Astrocyte (in vitro differentiated cells and primary cell): Measurements from ENCODE around the gene L1CAM. TPM values are rescaled to one million over a fixed set of nuclear protein-coding genes. Genes with fewer than 3 reads are reported as not detected.

Source experiments
- DNase-seq: peaks from one replicate; pipeline ENCODE4 v3.0.0-alpha.2; 2010; ENCODE audit warnings: low read depth
- FAIRE-seq: peaks from 2 replicates; lab custom pipeline; 2011; peaks lifted over from hg19 to GRCh38; lab: Jason Lieb, UNC
- H2AFZ ChIP-seq: 2 replicates; pipeline ENCODE4 v1.6.0; 2012; ENCODE audit warnings: low read depth, low read length, inconsistent platforms
- H3K27ac ChIP-seq: 2 replicates; pipeline ENCODE4 v1.5.1; 2011; ENCODE audit warnings: low read depth, low read length, inconsistent platforms
- H3K27me3 ChIP-seq: 2 replicates; pipeline ENCODE4 v1.6.0; 2011; ENCODE audit warnings: low read length, inconsistent platforms; ENCODE audit not compliant: insufficient read depth
- H3K36me3 ChIP-seq: 2 replicates; pipeline ENCODE4 v1.5.1; 2011; ENCODE audit warnings: low read length, inconsistent platforms; ENCODE audit not compliant: insufficient read depth
- H3K4me1 ChIP-seq: 2 replicates; pipeline ENCODE4 v1.5.1; 2011; ENCODE audit warnings: low read length, inconsistent platforms; ENCODE audit not compliant: insufficient read depth
- H3K4me2 ChIP-seq: 2 replicates; pipeline ENCODE4 v1.6.0; 2012; ENCODE audit warnings: low read length, inconsistent platforms
- H3K4me3 ChIP-seq: 2 replicates; pipeline ENCODE4 v1.5.1; 2011; ENCODE audit warnings: low read depth, mild to moderate bottlenecking, low read length, inconsistent platforms; ENCODE audit not compliant: insufficient read depth
- H3K79me2 ChIP-seq: 2 replicates; pipeline ENCODE4 v1.6.0; 2012; ENCODE audit warnings: mild to moderate bottlenecking, low read length, inconsistent platforms; ENCODE audit not compliant: insufficient read depth
- H3K9ac ChIP-seq: 2 replicates; pipeline ENCODE4 v1.6.0; 2012; ENCODE audit warnings: mild to moderate bottlenecking, low read length, inconsistent platforms
- H3K9me3 ChIP-seq: 2 replicates; pipeline ENCODE4 v1.5.1; 2012; ENCODE audit warnings: low read depth, mild to moderate bottlenecking, low read length, inconsistent platforms; ENCODE audit not compliant: insufficient read depth
- H4K20me1 ChIP-seq: 2 replicates; pipeline ENCODE4 v1.6.0; 2012; ENCODE audit warnings: low read length, inconsistent platforms; ENCODE audit not compliant: insufficient read depth
- H3K27ac Mint-ChIP-seq: one replicate; pipeline ENCODE4 v1.8.0; 2021; ENCODE audit warnings: mild to moderate bottlenecking, mixed read lengths; ENCODE audit not compliant: unreplicated experiment
- H3K27me3 Mint-ChIP-seq: one replicate; pipeline ENCODE4 v1.8.0; 2021; ENCODE audit warnings: low read depth, mixed read lengths; ENCODE audit not compliant: unreplicated experiment
- H3K36me3 Mint-ChIP-seq: one replicate; pipeline ENCODE4 v1.8.0; 2021; ENCODE audit warnings: low read depth, mixed read lengths; ENCODE audit not compliant: unreplicated experiment
- H3K4me1 Mint-ChIP-seq: one replicate; pipeline ENCODE4 v1.8.0; 2021; ENCODE audit warnings: low read depth, mixed read lengths; ENCODE audit not compliant: unreplicated experiment
- H3K4me3 Mint-ChIP-seq: one replicate; pipeline ENCODE4 v1.8.0; 2021; ENCODE audit warnings: mild to moderate bottlenecking, moderate library complexity, mixed read lengths; ENCODE audit not compliant: unreplicated experiment
- H3K9me3 Mint-ChIP-seq: one replicate; pipeline ENCODE4 v1.8.0; 2021; ENCODE audit warnings: mild to moderate bottlenecking, mixed read lengths; ENCODE audit not compliant: unreplicated experiment
- CTCF ChIP-seq: IDR thresholded peaks from 2 replicates; pipeline ENCODE4 v1.5.1; 2011; ENCODE audit warnings: low read depth, mild to moderate bottlenecking, inconsistent platforms, low read length, moderate library complexity; ENCODE audit not compliant: insufficient read depth
- EZH2 ChIP-seq: IDR thresholded peaks from 2 replicates; pipeline ENCODE4 v1.6.1; 2012; ENCODE audit warnings: mild to moderate bottlenecking, low read length, inconsistent platforms; ENCODE audit not compliant: insufficient read depth
- total RNA-seq: library from RNA; stranded (reverse); gene quantifications from 2 replicates; pipeline ENCODE4 v1.2.1, GENCODE V29; 2021

Gene L1CAM
- total RNA-seq, 1 donor from 2014 or later, result 347 TPM

GRCh38 chrX:153883163-153883843 lies 2.7 kb downstream of the L1CAM start:
- no peak overlapping the region for H2AFZ ChIP-seq
- FAIRE-seq (no peak), DNase-seq (no peak)
- no peaks in the 10 kb centered on the region for H3K36me3 ChIP-seq
- H3K27ac ChIP-seq, result no peak overlapping the region
- H3K27me3 ChIP-seq, result peaks cover 16% of the 10 kb centered on the region
- H3K9me3 Mint-ChIP-seq, result no peaks in the 10 kb centered on the region
- no peak overlapping the region for H3K4me2 ChIP-seq
- H3K27ac Mint-ChIP-seq, result no peak overlapping the region
- TF ChIP-seq CTCF, result no peak
- no peak for TF ChIP-seq EZH2
- H3K9me3 ChIP-seq, result no peaks in the 10 kb centered on the region
- H4K20me1 ChIP-seq, result no peaks in the 10 kb centered on the region
- peaks cover 5% of the 10 kb centered on the region for H3K4me1 ChIP-seq
- H3K4me3 Mint-ChIP-seq, result peak overlapping the region; percentile 66
- H3K79me2 ChIP-seq, result no peaks in the 10 kb centered on the region
- peaks cover 11% of the 10 kb centered on the region for H3K4me1 Mint-ChIP-seq
- no peaks in the 10 kb centered on the region for H3K36me3 Mint-ChIP-seq
- H3K9ac ChIP-seq, result no peak overlapping the region
- no peak overlapping the region for H3K4me3 ChIP-seq
- H3K27me3 Mint-ChIP-seq, result no peaks in the 10 kb centered on the region

- Mint-ChIP-seq H3K27me3 (no peaks in the 10 kb centered on the region), H3K9me3 (no peaks in the 10 kb centered on the region), H3K36me3 (no peaks in the 10 kb centered on the region), H3K4me1 (peaks cover 16% of the 10 kb centered on the region), H3K4me3 (peak overlapping the region; percentile 75), H3K27ac (peak overlapping the region; percentile 12)
- FAIRE-seq (no peak), DNase-seq (no peak)
- no peaks in the 10 kb centered on the region for H3K36me3 ChIP-seq
- H3K27me3 ChIP-seq, result peaks cover 17% of the 10 kb centered on the region
- peaks cover 5% of the 10 kb centered on the region for H3K4me1 ChIP-seq
- no peak overlapping the region for H2AFZ ChIP-seq
- no peak overlapping the region for H3K4me2 ChIP-seq
- H3K9ac ChIP-seq, result no peak overlapping the region
- TF ChIP-seq CTCF (no peak), EZH2 (no peak)
- no peaks in the 10 kb centered on the region for H4K20me1 ChIP-seq
- no peaks in the 10 kb centered on the region for H3K9me3 ChIP-seq
- no peaks in the 10 kb centered on the region for H3K79me2 ChIP-seq
- H3K4me3 ChIP-seq, result no peak overlapping the region
- no peak overlapping the region for H3K27ac ChIP-seq
Measured at GRCh38 chrX:153882557-153882956, 3.4 kb downstream of the L1CAM start.

- no peaks in the 10 kb centered on the region for H3K36me3 Mint-ChIP-seq
- H3K9me3 ChIP-seq, result no peaks in the 10 kb centered on the region
- H3K79me2 ChIP-seq, result no peaks in the 10 kb centered on the region
- H3K27ac ChIP-seq, result no peak overlapping the region
- FAIRE-seq, result no peak
- no peak for DNase-seq
- H3K4me1 Mint-ChIP-seq, result peaks cover 16% of the 10 kb centered on the region
- no peak overlapping the region for H3K4me3 ChIP-seq
- no peak overlapping the region for H3K4me2 ChIP-seq
- peak overlapping the region; percentile 20 for H3K27ac Mint-ChIP-seq
- TF ChIP-seq CTCF (no peak), EZH2 (no peak)
- no peaks in the 10 kb centered on the region for H3K36me3 ChIP-seq
- peaks cover 13% of the 10 kb centered on the region for H3K27me3 ChIP-seq
- H4K20me1 ChIP-seq, result no peaks in the 10 kb centered on the region
- H3K4me1 ChIP-seq, result peaks cover 5% of the 10 kb centered on the region
- H2AFZ ChIP-seq, result no peak overlapping the region
- no peak overlapping the region for H3K9ac ChIP-seq
- no peaks in the 10 kb centered on the region for H3K27me3 Mint-ChIP-seq
- peak overlapping the region; percentile 75 for H3K4me3 Mint-ChIP-seq
- H3K9me3 Mint-ChIP-seq, result no peaks in the 10 kb centered on the region
Measured at GRCh38 chrX:153882086-153882498, 3.9 kb downstream of the L1CAM start.
